K562 (cell line): ENCODE data around the gene RUFY2. TPM values are rescaled to one million over a fixed set of nuclear protein-coding genes. Genes with fewer than 3 reads are reported as not detected.
A peak's percentile ranks its signal among the peaks of the same experiment; 100 is the strongest.

Experiments
- CSDE1 ChIP-seq, 2 experiments: fragments of 450-650 bp; IDR thresholded peaks; 2 replicates each; pipeline ENCODE4 v1.6.1; 2016; ENCODE audit warnings: mild to moderate bottlenecking in 1 of 2
- DPF2 ChIP-seq: fragments of 450-650 bp; IDR thresholded peaks from 2 replicates; pipeline ENCODE4 v1.6.1; 2016
- ESRRB ChIP-seq: fragments of 250-450 bp; sonication (Bioruptor Pico); IDR thresholded peaks from 2 replicates; pipeline ENCODE4 v1.5.0; 2020; ENCODE audit warnings: mild to moderate bottlenecking, moderate library complexity, borderline replicate concordance
- GABPB2 ChIP-seq: fragments of 250-450 bp; sonication (Bioruptor Pico); conservative IDR thresholded peaks from 2 replicates; pipeline ENCODE4 v1.5.1; 2021; ENCODE audit warnings: mild to moderate bottlenecking
- HNRNPH1 ChIP-seq: fragments of 200-400 bp; formaldehyde crosslinking; optimal IDR thresholded peaks from 2 replicates; pipeline ENCODE3; 2017; ENCODE audit warnings: low read depth, mild to moderate bottlenecking, low read length, moderate library complexity
- HOMEZ ChIP-seq: fragments of 250-450 bp; sonication (Bioruptor Pico); IDR thresholded peaks from 2 replicates; pipeline ENCODE4 v1.4.0; 2020; ENCODE audit warnings: mild to moderate bottlenecking, moderate library complexity
- KAT7 ChIP-seq: sonication (generic); formaldehyde crosslinking; IDR thresholded peaks from 2 replicates; pipeline ENCODE4 v1.8.0; 2022; ENCODE audit warnings: missing genetic modification reagents, mild to moderate bottlenecking, borderline replicate concordance
- KDM4B ChIP-seq, 2 experiments: fragments of 450-650 bp in 1 of 2; sonication (generic) in 1 of 2; IDR thresholded peaks; 2 replicates each; pipeline ENCODE4 v1.6.1; 2016 to 2017; ENCODE audit warnings: borderline replicate concordance in 2 of 2, antibody characterized with exemption in 1 of 2, low read depth in 1 of 2, mild to moderate bottlenecking in 1 of 2
- MAZ ChIP-seq, 2 experiments: fragments of 450-650 bp in 1 of 2; sonication (generic) in 1 of 2; formaldehyde crosslinking; IDR thresholded peaks in 1 of 2; conservative IDR thresholded peaks in 1 of 2; 2 replicates each; pipeline versions ENCODE4 v1.4.0 to v1.5.0; 2020; ENCODE audit warnings: mild to moderate bottlenecking in 1 of 2, missing genetic modification reagents in 1 of 2
- PHTF2 ChIP-seq: fragments of 250-450 bp; sonication (Bioruptor Pico); IDR thresholded peaks from 2 replicates; pipeline ENCODE4 v1.5.0; 2021; ENCODE audit warnings: mild to moderate bottlenecking
- POLR2A ChIP-seq: fragments of 450-650 bp; conservative IDR thresholded peaks from 2 replicates; pipeline ENCODE4 v1.6.1; 2016
- POLR2H ChIP-seq: IDR thresholded peaks from 2 replicates; pipeline ENCODE4 v1.6.1; 2016; ENCODE audit warnings: missing genetic modification characterization, low read depth, mild to moderate bottlenecking, control low read depth, missing compliant biosample characterization, moderate library complexity
- POLR3G ChIP-seq: IDR thresholded peaks from 2 replicates; pipeline ENCODE4 v1.6.1; 2011; ENCODE audit not compliant: insufficient read length, insufficient replicate concordance; ENCODE audit errors: extremely low read depth
- SIX5 ChIP-seq, 2 experiments: IDR thresholded peaks; 2 replicates each; pipeline ENCODE4 v1.6.1; 2011; ENCODE audit warnings: low read length in 2 of 2, borderline replicate concordance in 1 of 2, low read depth in 1 of 2, mild to moderate bottlenecking in 1 of 2, moderate library complexity in 1 of 2; ENCODE audit not compliant: insufficient read depth in 1 of 2
- SMC3 ChIP-seq: conservative IDR thresholded peaks from 2 replicates; pipeline ENCODE4 v1.6.1; 2011; ENCODE audit warnings: low read depth, low read length, improper control_type of control experiment; ENCODE audit not compliant: insufficient read depth
- ZNF165 ChIP-seq: fragments of 250-450 bp; sonication (Bioruptor Pico); IDR thresholded peaks from 2 replicates; pipeline ENCODE4 v1.4.0; 2020; ENCODE audit warnings: borderline replicate concordance
- ZNF224 ChIP-seq: sonication (generic); formaldehyde crosslinking; IDR thresholded peaks from 2 replicates; pipeline ENCODE4 v1.8.0; 2022; ENCODE audit warnings: mild to moderate bottlenecking, missing genetic modification reagents
- ZNF695 ChIP-seq: fragments of 450-650 bp; formaldehyde crosslinking; IDR thresholded peaks from 2 replicates; pipeline ENCODE4 v1.4.0; 2020; ENCODE audit warnings: mild to moderate bottlenecking, moderate library complexity
- polyA plus RNA-seq, 8 experiments: library from polyadenylated mRNA; depleted of rRNA in 4 of 8; stranded (reverse) in 5 of 8; unstranded in 3 of 8; fragments of >200 nt; fragmentation: Nextera tagmentation in 2 of 8; fragmentation: Illumina TruSeq in 1 of 8; extraction: Ambion mirVana in 2 of 8; extraction: Trizol in 1 of 8; gene quantifications; 2 replicates each; pipeline versions ENCODE4 v1.2.1 to v1.2.3, GENCODE V29; 2011 to 2014; ENCODE audit warnings: inconsistent platforms in 1 of 8, missing spikeins in 1 of 8
- total RNA-seq, 7 experiments: library from RNA; depleted of rRNA in 6 of 7; stranded (reverse); fragments of >200 nt in 6 of 7; fragmentation: Illumina TruSeq in 2 of 7; extraction: Trizol in 2 of 7; gene quantifications; 2 replicates each; pipeline versions ENCODE4 v1.2.1 to v1.2.3, GENCODE V29; 2011 to 2021; ENCODE audit warnings: low replicate concordance in 1 of 7
- TF ChIP-seq, protein P1 (sequence below): sonication (generic); formaldehyde crosslinking; IDR thresholded peaks from 2 replicates; pipeline ENCODE4 v1.9.0; 2022; ENCODE audit warnings: mild to moderate bottlenecking, missing genetic modification reagents
- TF ChIP-seq, protein P2 (sequence below): fragments of 450-650 bp; IDR thresholded peaks from 2 replicates; pipeline ENCODE4 v1.6.1; 2018; ENCODE audit warnings: mild to moderate bottlenecking, low read depth; ENCODE audit not compliant: partially characterized antibody
- TF ChIP-seq, protein P3 (sequence below), 2 experiments: fragments of 450-650 bp in 1 of 2; sonication (generic) in 1 of 2; formaldehyde crosslinking in 1 of 2; IDR thresholded peaks in 1 of 2; conservative IDR thresholded peaks in 1 of 2; 2 replicates each; pipeline versions ENCODE4 v1.6.1 to v1.8.1; 2016 to 2023; ENCODE audit warnings: mild to moderate bottlenecking in 2 of 2, moderate library complexity in 2 of 2, inconsistent platforms in 1 of 2, missing genetic modification reagents in 1 of 2
- TF ChIP-seq, protein P4 (sequence below), 2 experiments: fragments of 450-650 bp; conservative IDR thresholded peaks; 2 replicates each; pipeline ENCODE4 v1.6.1; 2017; ENCODE audit warnings: mild to moderate bottlenecking in 2 of 2, moderate library complexity in 2 of 2

Gene RUFY2
- total and polyA plus RNA-seq, 9 of the 15 experiments (the other 6 are each of a cell fraction or from before 2014, with no cell fraction given): 3.7 to 20.1 (median 12.6) TPM

GRCh38 chr10:68406111-68406814, 814 bp downstream of the RUFY2 start (continued):
- no peak for TF ChIP-seq HNRNPH1
- TF ChIP-seq ZNF224: no peak
- no peak for TF ChIP-seq GABPB2 (CRISPR knock-in tag)
- TF ChIP-seq ZNF165 (CRISPR knock-in tag): no peak
- TF ChIP-seq, protein P1, sequence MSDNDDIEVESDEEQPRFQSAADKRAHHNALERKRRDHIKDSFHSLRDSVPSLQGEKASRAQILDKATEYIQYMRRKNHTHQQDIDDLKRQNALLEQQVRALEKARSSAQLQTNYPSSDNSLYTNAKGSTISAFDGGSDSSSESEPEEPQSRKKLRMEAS (CRISPR knock-in tag): 0 out of 2 replicates have a peak, but pooled peaks have one; percentile 44
- no peak for TF ChIP-seq POLR3G
- no peak for TF ChIP-seq KDM4B (IDR thresholded peaks at IDR 0.05; ENCODE audit: borderline replicate concordance in 2 of 2, low read depth in 1 of 2)
- no peak for TF ChIP-seq SMC3
- no peak for TF ChIP-seq POLR2A
- TF ChIP-seq SIX5 (IDR thresholded peaks at IDR 0.05; ENCODE audit: borderline replicate concordance in 1 of 2, insufficient read depth in 1 of 2, low read depth in 1 of 2, low read length in 2 of 2): no peak
- no peak for TF ChIP-seq ZNF695 (CRISPR knock-in tag)
- TF ChIP-seq DPF2: no peak; the same call in 1 of the 2 replicates
- no peak for TF ChIP-seq POLR2H (tag)
- TF ChIP-seq, protein P2, sequence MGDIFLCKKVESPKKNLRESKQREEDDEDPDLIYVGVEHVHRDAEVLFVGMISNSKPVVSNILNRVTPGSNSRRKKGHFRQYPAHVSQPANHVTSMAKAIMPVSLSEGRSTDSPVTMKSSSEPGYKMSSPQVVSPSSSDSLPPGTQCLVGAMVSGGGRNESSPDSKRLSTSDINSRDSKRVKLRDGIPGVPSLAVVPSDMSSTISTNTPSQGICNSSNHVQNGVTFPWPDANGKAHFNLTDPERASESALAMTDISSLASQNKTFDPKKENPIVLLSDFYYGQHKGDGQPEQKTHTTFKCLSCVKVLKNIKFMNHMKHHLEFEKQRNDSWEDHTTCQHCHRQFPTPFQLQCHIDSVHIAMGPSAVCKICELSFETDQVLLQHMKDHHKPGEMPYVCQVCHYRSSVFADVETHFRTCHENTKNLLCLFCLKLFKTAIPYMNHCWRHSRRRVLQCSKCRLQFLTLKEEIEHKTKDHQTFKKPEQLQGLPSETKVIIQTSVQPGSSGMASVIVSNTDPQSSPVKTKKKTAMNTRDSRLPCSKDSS: no peak
- no peak for TF ChIP-seq KAT7 (CRISPR knock-in tag)
- TF ChIP-seq MAZ (CRISPR knock-in tag; conservative IDR thresholded peaks at IDR 0.05 in 1 of 2, IDR thresholded peaks at IDR 0.05 in 1 of 2): no peak
- TF ChIP-seq, protein P3, sequence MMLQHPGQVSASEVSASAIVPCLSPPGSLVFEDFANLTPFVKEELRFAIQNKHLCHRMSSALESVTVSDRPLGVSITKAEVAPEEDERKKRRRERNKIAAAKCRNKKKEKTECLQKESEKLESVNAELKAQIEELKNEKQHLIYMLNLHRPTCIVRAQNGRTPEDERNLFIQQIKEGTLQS (IDR thresholded peaks at IDR 0.05): no peak
- TF ChIP-seq, protein P3 (CRISPR knock-in tag; conservative IDR thresholded peaks at IDR 0.05): 0 out of 2 replicates have a peak, but pooled peaks have one; percentile 55
- TF ChIP-seq, protein P4, sequence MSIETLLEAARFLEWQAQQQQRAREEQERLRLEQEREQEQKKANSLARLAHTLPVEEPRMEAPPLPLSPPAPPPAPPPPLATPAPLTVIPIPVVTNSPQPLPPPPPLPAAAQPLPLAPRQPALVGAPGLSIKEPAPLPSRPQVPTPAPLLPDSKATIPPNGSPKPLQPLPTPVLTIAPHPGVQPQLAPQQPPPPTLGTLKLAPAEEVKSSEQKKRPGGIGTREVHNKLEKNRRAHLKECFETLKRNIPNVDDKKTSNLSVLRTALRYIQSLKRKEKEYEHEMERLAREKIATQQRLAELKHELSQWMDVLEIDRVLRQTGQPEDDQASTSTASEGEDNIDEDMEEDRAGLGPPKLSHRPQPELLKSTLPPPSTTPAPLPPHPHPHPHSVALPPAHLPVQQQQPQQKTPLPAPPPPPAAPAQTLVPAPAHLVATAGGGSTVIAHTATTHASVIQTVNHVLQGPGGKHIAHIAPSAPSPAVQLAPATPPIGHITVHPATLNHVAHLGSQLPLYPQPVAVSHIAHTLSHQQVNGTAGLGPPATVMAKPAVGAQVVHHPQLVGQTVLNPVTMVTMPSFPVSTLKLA (conservative IDR thresholded peaks at IDR 0.05): peak in 1 of 2 experiments; percentile 52; a peak in 1 of 4 replicates
- no peak for TF ChIP-seq ESRRB (CRISPR knock-in tag)
- TF ChIP-seq CSDE1 (IDR thresholded peaks at IDR 0.05): no peak
- TF ChIP-seq HOMEZ (CRISPR knock-in tag): no peak
- TF ChIP-seq PHTF2: no peak
